Thymus (tissue), 11 donors: ENCODE measurements around the gene TTLL11. TPM values are rescaled to one million over a fixed set of nuclear protein-coding genes. Genes with fewer than 3 reads are reported as not detected.

Source experiments
- DNase-seq, 9 donors: peaks; one replicate each; pipeline ENCODE4 v3.0.0-alpha.2; 2013; ENCODE audit warnings: low spot score in 9 of 9, low read depth in 6 of 9, missing footprints in 1 of 9
- H3K27ac ChIP-seq, 2 donors: one replicate each; pipeline ENCODE4 v1.5.1; 2013; ENCODE audit warnings: control low read depth in 1 of 2, low read depth in 1 of 2, low read length in 1 of 2, mild to moderate bottlenecking in 1 of 2, moderate library complexity in 1 of 2
- H3K27me3 ChIP-seq, 2 donors: one replicate each; pipeline ENCODE4 v1.5.1; 2013; ENCODE audit warnings: low read length in 1 of 2; ENCODE audit not compliant: control insufficient read depth in 2 of 2, insufficient read depth in 1 of 2
- H3K36me3 ChIP-seq, 2 donors: one replicate each; pipeline ENCODE4 v1.5.1; 2013; ENCODE audit warnings: low read length in 1 of 2, mild to moderate bottlenecking in 1 of 2, moderate library complexity in 1 of 2; ENCODE audit not compliant: control insufficient read depth in 2 of 2, insufficient read depth in 2 of 2
- H3K4me1 ChIP-seq, 2 donors: one replicate each; pipeline ENCODE4 v1.5.1; 2013; ENCODE audit warnings: low read length in 2 of 2; ENCODE audit not compliant: control insufficient read depth in 2 of 2, insufficient read depth in 2 of 2
- H3K4me3 ChIP-seq, 2 donors: one replicate each; pipeline ENCODE4 v1.5.1; 2013; ENCODE audit warnings: low read length in 2 of 2, control low read depth in 1 of 2, mild to moderate bottlenecking in 1 of 2
- H3K9me3 ChIP-seq, 2 donors: one replicate each; pipeline ENCODE4 v1.5.1; 2013; ENCODE audit warnings: low read length in 1 of 2, mild to moderate bottlenecking in 1 of 2; ENCODE audit not compliant: control insufficient read depth in 2 of 2, insufficient read depth in 1 of 2
- WGBS: extraction: QIAGEN DNeasy Blood & Tissue Kit; methylation state at CpG from one replicate; pipeline ENCODE4 v1.1.7; 2013; 5-methylcytosine and 5-hydroxymethylcytosine counted together
- polyA plus RNA-seq: library from polyadenylated mRNA; stranded (reverse); fragments of 200-250 nt; gene quantifications from one replicate; pipeline ENCODE4 v1.2.3, GENCODE V29; 2013
- total RNA-seq: library from RNA; stranded (reverse); fragments of 120-200 nt; gene quantifications from one replicate; pipeline ENCODE4 v1.2.4, GENCODE V29; 2013
- donor health status: healthy.

Gene TTLL11
- total and polyA plus RNA-seq, 2 donors, result 2.1 to 4.0 TPM

DNA sequence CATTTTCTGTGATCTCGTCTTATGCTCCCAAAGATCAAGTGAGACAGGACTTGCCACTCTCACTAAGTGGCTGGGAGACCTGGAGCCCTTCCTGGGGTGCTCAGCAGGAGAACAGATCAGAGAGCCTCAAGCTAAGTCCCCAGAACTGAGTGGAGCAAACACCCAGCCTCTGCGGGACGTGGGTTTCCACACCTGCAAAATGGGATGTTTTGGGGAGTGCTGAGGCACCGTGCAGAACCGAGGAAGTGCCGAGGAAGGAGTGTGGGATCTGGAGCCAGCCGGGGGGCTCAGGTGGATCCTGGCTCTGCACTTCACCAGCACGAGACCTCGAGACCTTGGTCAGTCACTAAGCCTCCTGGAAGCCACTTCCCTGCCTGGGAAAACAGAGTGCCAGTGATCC, 275.6 kb downstream of the TTLL11 start:
- 92% methylated on average over 9 of the region's 9 CpGs for WGBS
- no peaks in the 10 kb centered on the region for H3K36me3 ChIP-seq
- no peak for DNase-seq
- H3K9me3 ChIP-seq, result no peaks in the 10 kb centered on the region
- no peak overlapping the region for H3K4me3 ChIP-seq
- H3K4me1 ChIP-seq, result peaks cover 0 to 33% of the 10 kb centered on the region in 2 donors
- no peak overlapping the region for H3K27ac ChIP-seq
- H3K27me3 ChIP-seq, result no peaks in the 10 kb centered on the region

DNA sequence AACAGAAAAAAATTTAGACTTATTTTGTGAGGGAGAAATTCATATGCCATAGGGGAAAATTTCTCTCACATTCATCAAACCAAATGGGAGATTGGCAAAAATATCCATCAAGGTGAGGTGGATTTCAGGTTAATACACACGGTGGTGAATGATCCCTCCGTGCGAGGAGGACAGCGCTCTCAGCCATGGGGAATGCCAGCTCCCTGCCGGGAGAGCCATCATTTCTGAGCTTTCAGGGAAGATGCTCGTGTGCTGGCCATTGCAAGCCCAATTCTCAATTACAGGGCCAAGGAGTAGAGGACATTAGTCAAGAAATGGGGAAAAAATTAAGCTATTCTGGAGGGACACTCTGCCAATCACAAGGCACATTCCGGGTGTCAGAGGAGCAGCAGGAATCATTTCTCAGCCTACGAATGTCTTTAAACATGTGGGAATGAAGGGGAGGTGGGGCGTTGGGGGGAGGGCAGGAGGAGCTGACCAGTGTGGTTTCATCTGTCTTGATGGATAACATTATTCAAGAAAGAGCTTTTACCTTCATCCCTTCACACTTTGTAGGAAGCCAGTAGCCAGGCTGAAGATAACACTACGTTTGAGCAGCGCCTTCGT, 276.2 kb downstream of the TTLL11 start:
- no peak for DNase-seq
- H3K4me3 ChIP-seq, result no peak overlapping the region
- H3K4me1 ChIP-seq, result peaks cover 0 to 27% of the 10 kb centered on the region in 2 donors
- no peaks in the 10 kb centered on the region for H3K27me3 ChIP-seq
- no peaks in the 10 kb centered on the region for H3K36me3 ChIP-seq
- 89% methylated on average over 12 of the region's 12 CpGs for WGBS
- no peaks in the 10 kb centered on the region for H3K9me3 ChIP-seq
- no peak overlapping the region for H3K27ac ChIP-seq

DNA sequence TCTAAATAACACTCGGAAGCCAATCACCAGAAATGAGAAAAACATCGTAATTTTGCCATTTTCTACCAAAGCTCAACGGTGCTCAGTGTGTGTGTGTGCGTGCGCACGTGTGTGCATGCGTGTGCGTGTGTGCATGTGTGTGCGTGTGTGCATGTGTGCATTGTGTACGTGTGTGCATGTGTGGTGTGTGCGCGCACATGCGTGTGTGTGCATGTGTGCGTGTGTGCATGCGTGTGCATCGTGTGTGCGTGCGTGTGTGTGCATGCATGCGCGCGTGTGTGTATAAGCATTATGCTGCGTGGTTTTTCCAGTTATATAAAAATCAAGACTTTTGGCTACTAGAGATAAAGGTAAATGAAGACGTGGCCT, 276.7 kb downstream of the TTLL11 start:
- 90% methylated on average over 23 of the region's 23 CpGs for WGBS
- H3K9me3 ChIP-seq, result no peaks in the 10 kb centered on the region
- no peak for DNase-seq

DNA sequence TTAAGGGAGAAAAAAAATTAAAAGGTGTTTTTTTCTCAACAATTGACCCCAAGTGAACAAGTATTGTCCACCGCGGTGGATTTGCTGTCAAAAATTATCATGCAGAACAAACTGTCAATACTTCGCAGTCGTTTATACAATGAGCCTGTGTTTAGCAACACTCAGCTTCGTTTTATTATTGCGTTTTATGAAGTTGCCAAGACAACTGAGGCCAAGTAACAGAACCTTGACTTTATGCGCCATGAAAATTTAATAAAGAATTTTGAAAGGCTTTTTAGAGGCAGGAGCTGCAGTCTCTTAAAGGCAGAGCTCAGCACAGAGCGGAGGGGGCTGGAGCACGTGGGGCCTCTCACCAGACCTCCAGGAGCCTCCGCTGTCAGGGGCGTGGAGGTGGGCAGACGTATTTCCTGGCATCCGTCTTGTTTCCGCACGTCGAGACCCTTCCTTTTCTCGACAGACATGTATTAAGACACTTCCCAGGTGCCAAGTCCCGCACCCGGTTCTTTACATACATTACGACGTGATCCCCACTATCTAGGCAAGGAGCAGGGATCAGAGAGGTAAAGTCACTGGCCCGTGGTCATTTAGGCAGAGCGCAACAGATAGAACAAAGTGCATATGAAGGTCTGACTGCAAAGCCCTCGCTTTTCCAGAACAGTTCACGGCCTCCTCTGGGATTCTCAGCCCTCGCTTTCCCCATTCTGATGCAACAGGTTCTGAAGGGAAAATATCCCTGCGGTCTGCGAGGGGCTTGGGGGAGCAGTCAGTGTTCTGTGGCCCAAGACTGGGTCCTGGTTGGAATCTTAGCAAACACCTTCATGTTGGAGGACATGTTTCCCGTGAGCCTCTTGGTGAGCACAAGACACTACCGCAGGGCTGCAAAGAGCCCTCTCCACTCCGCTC, 277.3 kb downstream of the TTLL11 start:
- Histone ChIP-seq H3K4me1 (peaks cover 0 to 18% of the 10 kb centered on the region in 2 donors), H3K4me3 (no peak overlapping the region), H3K27ac (no peak overlapping the region), H3K36me3 (no peaks in the 10 kb centered on the region), H3K9me3 (no peaks in the 10 kb centered on the region), H3K27me3 (no peaks in the 10 kb centered on the region)
- no peak for DNase-seq
- WGBS, result 95% methylated on average over 31 of the region's 31 CpGs

More for the DNA sequence above, 276.7 kb downstream of the TTLL11 start:
- Histone ChIP-seq H3K4me3 (no peak overlapping the region), H3K4me1 (peaks cover 0 to 22% of the 10 kb centered on the region in 2 donors), H3K36me3 (no peaks in the 10 kb centered on the region), H3K27me3 (no peaks in the 10 kb centered on the region), H3K27ac (no peak overlapping the region)

DNA sequence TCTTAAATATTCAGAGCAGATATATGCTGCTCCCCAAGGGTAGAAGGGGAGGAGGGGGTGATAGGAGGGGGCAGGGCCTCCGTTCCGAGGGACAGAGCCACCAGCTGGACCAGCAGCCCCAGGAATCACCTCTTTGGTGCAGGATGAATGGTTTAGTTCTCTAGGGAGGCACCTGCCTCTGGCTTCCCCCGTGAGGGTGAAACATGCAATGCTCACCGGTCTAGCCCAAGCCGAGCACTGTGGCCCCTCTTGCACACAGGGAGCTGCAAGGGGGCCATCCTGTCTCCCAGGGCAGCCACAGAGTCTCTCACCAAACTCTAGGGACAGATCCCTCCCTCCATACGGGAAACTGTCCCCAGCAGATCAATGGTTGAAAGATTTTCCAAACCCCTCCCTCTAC, 278.0 kb downstream of the TTLL11 start:
- H3K9me3 ChIP-seq, result no peaks in the 10 kb centered on the region
- peaks cover 0 to 11% of the 10 kb centered on the region in 2 donors for H3K4me1 ChIP-seq
- H3K4me3 ChIP-seq, result no peak overlapping the region
- no peaks in the 10 kb centered on the region for H3K36me3 ChIP-seq
- no peak for DNase-seq
- H3K27me3 ChIP-seq, result no peaks in the 10 kb centered on the region
- WGBS, result 97% methylated on average over 6 of the region's 6 CpGs
- H3K27ac ChIP-seq, result no peak overlapping the region

GRCh38 chr9:121814594-121814993, 278.5 kb downstream of the TTLL11 start:
- Histone ChIP-seq H3K9me3 (no peaks in the 10 kb centered on the region), H3K27me3 (no peaks in the 10 kb centered on the region), H3K4me1 (peaks cover 0 to 6% of the 10 kb centered on the region in 2 donors), H3K27ac (no peak overlapping the region), H3K4me3 (no peak overlapping the region), H3K36me3 (no peaks in the 10 kb centered on the region)
- DNase-seq, result no peak
- WGBS, result 97% methylated on average over 11 of the region's 11 CpGs

DNA sequence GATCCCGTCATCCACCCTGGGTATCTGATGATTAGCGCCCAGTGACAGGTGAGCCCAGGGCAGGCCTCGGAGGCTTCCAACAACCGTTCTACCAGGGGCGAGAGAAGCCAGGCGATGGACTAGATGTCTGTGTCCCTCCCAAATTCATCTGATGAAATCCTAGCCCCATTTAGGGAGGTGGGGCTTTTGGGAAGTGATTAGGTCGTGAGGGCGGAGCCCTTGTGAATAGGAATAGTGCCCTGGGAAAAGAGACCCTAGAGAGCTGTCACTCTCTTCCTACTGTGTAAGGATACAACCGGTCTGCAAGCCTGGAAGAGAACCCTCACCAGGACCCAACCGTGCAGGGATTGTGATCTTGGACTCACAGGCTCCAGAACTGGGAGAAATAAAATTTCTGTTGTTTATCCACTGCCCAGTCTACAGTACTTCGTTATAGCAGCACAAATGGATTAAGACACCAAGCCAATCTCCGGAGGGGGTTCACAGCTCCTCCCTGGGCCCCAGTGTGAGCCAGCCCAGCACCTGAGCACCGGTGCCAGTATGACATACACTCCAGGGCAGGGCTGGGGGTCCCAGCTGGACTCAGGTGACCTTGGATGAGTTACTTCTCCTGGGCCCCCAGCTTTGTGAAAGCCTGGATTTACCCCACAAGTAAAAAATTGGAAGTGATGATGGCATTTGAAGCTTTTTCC, 279.4 kb downstream of the TTLL11 start:
- WGBS, result 96% methylated on average over 13 of the region's 13 CpGs

DNA sequence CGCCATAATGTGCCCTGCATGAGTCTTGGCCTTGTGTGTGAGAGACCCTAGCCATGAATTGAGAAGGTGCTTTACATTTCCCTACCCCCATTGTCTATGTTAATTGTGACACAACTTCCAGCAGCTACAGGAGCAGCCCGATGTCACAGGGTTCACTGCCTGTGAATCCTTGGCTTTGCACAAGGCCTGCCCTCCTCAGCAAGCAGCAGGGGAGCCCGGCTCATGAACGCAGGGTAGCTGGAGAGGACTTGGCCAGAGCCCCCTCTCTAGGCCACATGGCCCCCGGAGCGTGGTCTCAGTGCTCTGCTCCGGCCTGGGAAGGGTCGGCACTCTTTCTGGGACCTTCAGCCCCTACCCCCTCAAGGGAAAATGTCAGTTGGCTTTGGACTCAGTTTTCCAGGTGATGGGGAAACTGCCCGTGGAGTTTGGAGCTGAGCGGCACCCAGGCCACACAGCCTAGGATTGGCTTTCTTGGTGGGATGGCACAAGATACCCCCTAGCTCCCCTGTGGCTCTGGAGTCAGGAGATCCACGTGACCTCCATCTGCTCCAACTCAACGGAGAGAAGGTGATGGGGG, 280.9 kb downstream of the TTLL11 start:
- Histone ChIP-seq H3K27me3 (no peaks in the 10 kb centered on the region), H3K4me3 (no peak overlapping the region), H3K9me3 (no peaks in the 10 kb centered on the region), H3K4me1 (no peaks in the 10 kb centered on the region), H3K36me3 (no peaks in the 10 kb centered on the region), H3K27ac (no peak overlapping the region)
- DNase-seq, result no peak
- WGBS, result 97% methylated on average over 12 of the region's 12 CpGs

More for the DNA sequence above, 279.4 kb downstream of the TTLL11 start:
- DNase-seq, result no peak
- Histone ChIP-seq H3K4me3 (no peak overlapping the region), H3K9me3 (no peaks in the 10 kb centered on the region), H3K36me3 (no peaks in the 10 kb centered on the region), H3K4me1 (no peaks in the 10 kb centered on the region), H3K27me3 (no peaks in the 10 kb centered on the region), H3K27ac (no peak overlapping the region)

DNA sequence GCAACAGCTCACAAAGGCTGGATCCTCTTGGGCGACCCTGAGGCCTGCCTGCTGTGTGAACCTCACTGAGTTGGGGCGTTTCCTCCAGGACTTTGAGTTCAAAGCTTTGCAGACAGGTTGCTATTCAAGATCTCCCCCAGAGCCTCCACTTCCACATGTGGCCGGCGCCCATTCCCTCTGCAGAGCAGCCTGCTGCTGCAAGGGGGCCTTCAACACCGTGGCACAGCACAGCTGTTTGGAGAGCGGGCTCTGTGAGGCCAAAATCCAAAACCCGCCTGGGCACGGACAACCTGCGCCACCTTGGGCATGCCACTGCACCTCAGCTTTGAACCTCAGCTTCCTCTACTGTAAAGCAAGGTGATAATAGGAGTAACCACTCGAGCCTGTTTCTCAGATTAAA, 281.4 kb downstream of the TTLL11 start:
- H3K4me3 ChIP-seq, result no peak overlapping the region
- no peak for DNase-seq
- no peaks in the 10 kb centered on the region for H3K9me3 ChIP-seq
- no peaks in the 10 kb centered on the region for H3K36me3 ChIP-seq
- WGBS, result 96% methylated on average over 10 of the region's 10 CpGs
- H3K4me1 ChIP-seq, result no peaks in the 10 kb centered on the region
- no peaks in the 10 kb centered on the region for H3K27me3 ChIP-seq
- H3K27ac ChIP-seq, result no peak overlapping the region
